ENCODE results near the gene APOC1.
A peak's percentile ranks its signal among the peaks of the same experiment; 100 is the strongest.

APOC1 gene

DNA sequence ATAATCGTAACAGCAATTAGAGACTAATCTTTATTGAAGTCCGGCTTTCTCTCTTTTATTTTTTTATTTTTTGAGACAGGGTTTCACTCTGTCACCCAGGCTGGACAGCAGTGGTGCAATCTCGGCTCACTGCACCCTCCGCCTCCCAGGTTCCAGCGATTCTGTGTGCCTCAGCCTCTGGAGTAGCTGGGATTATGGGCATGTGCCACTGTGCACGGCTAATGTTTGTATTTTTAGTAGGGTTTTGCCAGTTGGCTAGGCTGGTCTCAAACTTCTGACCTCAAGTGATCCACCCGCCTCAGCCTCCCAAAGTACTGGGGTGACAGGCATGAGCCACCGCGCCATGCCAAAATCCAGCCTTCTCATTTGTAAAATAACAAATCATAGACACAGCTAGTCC, 35.1 kb downstream of the APOC1 start:
- Histone ChIP-seq H4K20me1 (ENCODE audit: insufficient read depth, low read length) (no peaks in the 10 kb centered on the region), H3K4me3 (ENCODE audit: low read depth, low read length, poor library complexity, severe bottlenecking) (no peak overlapping the region), H3K4me1 (ENCODE audit: insufficient read depth, low read length, severe bottlenecking) (peaks cover 51% of the 10 kb centered on the region), H3F3A (ENCODE audit: insufficient read depth, low read length) (peaks cover 4% of the 10 kb centered on the region; the same call in 1 of the 2 replicates), H3K79me2 (ENCODE audit: insufficient read depth, low read length) (no peaks in the 10 kb centered on the region), H3K9ac (ENCODE audit: low read length) (peak overlapping the region; percentile 20; the same call in 1 of the 2 replicates), H3K27me3 (ENCODE audit: insufficient read depth, low read length) (no peaks in the 10 kb centered on the region), H3K4me2 (ENCODE audit: low read length) (no peak overlapping the region), H3K9me2 (ENCODE audit: low read depth, low read length) (no peaks in the 10 kb centered on the region), H3K27ac (ENCODE audit: low read depth, low read length, poor library complexity, severe bottlenecking) (peak overlapping the region; percentile 70), H3K9me3 (ENCODE audit: low read length) (no peaks in the 10 kb centered on the region), H3K36me3 (ENCODE audit: insufficient read depth, low read length) (no peaks in the 10 kb centered on the region), H2AFZ (ENCODE audit: low read length) (no peak overlapping the region)
- TF ChIP-seq EZH2 (IDR thresholded peaks at IDR 0.05; ENCODE audit: borderline replicate concordance, low read length), result no peak
- TF ChIP-seq CTCF (IDR thresholded peaks at IDR 0.05; ENCODE audit: low read length), result no peak

GRCh38 chr19:44951179-44952159, 37.1 kb downstream of the APOC1 start:
- H2AFZ ChIP-seq (ENCODE audit: low read length), result no peak overlapping the region

DNA sequence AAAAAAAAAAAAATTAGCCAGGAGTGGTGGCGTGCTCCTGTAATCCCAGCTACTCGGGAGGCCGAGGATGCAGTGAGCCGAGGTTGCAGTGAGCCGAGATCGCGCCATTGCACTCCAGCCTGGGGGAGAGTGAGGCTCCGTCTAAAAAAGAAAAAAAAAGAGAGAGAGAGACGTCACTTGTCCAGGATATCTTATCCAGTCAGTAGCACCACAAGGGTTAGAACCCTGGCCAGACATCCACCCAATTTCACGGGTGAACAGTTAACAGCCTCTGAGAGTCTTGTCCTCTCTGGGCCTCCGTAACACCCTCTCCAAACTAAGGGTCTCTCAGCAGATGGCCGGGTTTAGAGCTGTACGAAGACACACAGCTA, 39.9 kb downstream of the APOC1 start:
- no peaks in the 10 kb centered on the region for H3K9me2 ChIP-seq (ENCODE audit: low read depth, low read length)
- H3K79me2 ChIP-seq (ENCODE audit: insufficient read depth, low read length), result peaks cover 40% of the 10 kb centered on the region
- H3F3A ChIP-seq (ENCODE audit: insufficient read depth, low read length), result no peaks in the 10 kb centered on the region
- no peak overlapping the region for H2AFZ ChIP-seq (ENCODE audit: low read length)
- peak overlapping the region; percentile 71 for H3K4me2 ChIP-seq (ENCODE audit: low read length)
- H3K36me3 ChIP-seq (ENCODE audit: insufficient read depth, low read length), result peaks cover 3% of the 10 kb centered on the region; the same call in 1 of the 2 replicates
- TF ChIP-seq CTCF (IDR thresholded peaks at IDR 0.05; ENCODE audit: low read length), result no peak
- no peak for TF ChIP-seq EZH2 (IDR thresholded peaks at IDR 0.05; ENCODE audit: borderline replicate concordance, low read length)
- H3K27ac ChIP-seq (ENCODE audit: low read depth, low read length, poor library complexity, severe bottlenecking), result peak overlapping the region; percentile 79
- H4K20me1 ChIP-seq (ENCODE audit: insufficient read depth, low read length), result no peaks in the 10 kb centered on the region
- peak overlapping the region; percentile 93 for H3K9ac ChIP-seq (ENCODE audit: low read length)
- H3K4me1 ChIP-seq (ENCODE audit: insufficient read depth, low read length, severe bottlenecking), result peaks cover 43% of the 10 kb centered on the region
- no peaks in the 10 kb centered on the region for H3K9me3 ChIP-seq (ENCODE audit: low read length)
- no peaks in the 10 kb centered on the region for H3K27me3 ChIP-seq (ENCODE audit: insufficient read depth, low read length)
- H3K4me3 ChIP-seq (ENCODE audit: low read depth, low read length, poor library complexity, severe bottlenecking), result peak overlapping the region; percentile 77

More at GRCh38 chr19:44951179-44952159, 37.1 kb downstream of the APOC1 start:
- H3K36me3 ChIP-seq (ENCODE audit: insufficient read depth, low read length), result peaks cover 3% of the 10 kb centered on the region; the same call in 1 of the 2 replicates
- TF ChIP-seq EZH2 (IDR thresholded peaks at IDR 0.05; ENCODE audit: borderline replicate concordance, low read length), result no peak
- peak; percentile 85 for TF ChIP-seq CTCF (IDR thresholded peaks at IDR 0.05; ENCODE audit: low read length)
- H3K9me3 ChIP-seq (ENCODE audit: low read length), result no peaks in the 10 kb centered on the region
- H3K9me2 ChIP-seq (ENCODE audit: low read depth, low read length), result no peaks in the 10 kb centered on the region
- H3K27ac ChIP-seq (ENCODE audit: low read depth, low read length, poor library complexity, severe bottlenecking), result peak overlapping the region; percentile 28
- H3K4me3 ChIP-seq (ENCODE audit: low read depth, low read length, poor library complexity, severe bottlenecking), result no peak overlapping the region
- peaks cover 12% of the 10 kb centered on the region for H3K79me2 ChIP-seq (ENCODE audit: insufficient read depth, low read length)
- no peaks in the 10 kb centered on the region for H3F3A ChIP-seq (ENCODE audit: insufficient read depth, low read length)
- no peaks in the 10 kb centered on the region for H4K20me1 ChIP-seq (ENCODE audit: insufficient read depth, low read length)
- H3K4me1 ChIP-seq (ENCODE audit: insufficient read depth, low read length, severe bottlenecking), result peaks cover 38% of the 10 kb centered on the region
- H3K9ac ChIP-seq (ENCODE audit: low read length), result no peak overlapping the region
- H3K4me2 ChIP-seq (ENCODE audit: low read length), result no peak overlapping the region
- H3K27me3 ChIP-seq (ENCODE audit: insufficient read depth, low read length), result no peaks in the 10 kb centered on the region
